NCI-H2196 (cell line): ENCODE results near the gene BMPR1A.

Experiments used
- DNase-seq: peaks from one replicate; lab custom pipeline; 2025; ENCODE audit not compliant: unreplicated experiment; lab: John Stamatoyannopoulos, UW

BMPR1A gene

GRCh38 chr10:86799188-86799845 lies 42.9 kb downstream of the BMPR1A start:
- DNase-seq, result no peak

- DNase-seq, result no peak
Observed at GRCh38 chr10:86801995-86802394, 45.6 kb downstream of the BMPR1A start.

GRCh38 chr10:86802473-86803108 lies 46.2 kb downstream of the BMPR1A start:
- no peak for DNase-seq

DNA sequence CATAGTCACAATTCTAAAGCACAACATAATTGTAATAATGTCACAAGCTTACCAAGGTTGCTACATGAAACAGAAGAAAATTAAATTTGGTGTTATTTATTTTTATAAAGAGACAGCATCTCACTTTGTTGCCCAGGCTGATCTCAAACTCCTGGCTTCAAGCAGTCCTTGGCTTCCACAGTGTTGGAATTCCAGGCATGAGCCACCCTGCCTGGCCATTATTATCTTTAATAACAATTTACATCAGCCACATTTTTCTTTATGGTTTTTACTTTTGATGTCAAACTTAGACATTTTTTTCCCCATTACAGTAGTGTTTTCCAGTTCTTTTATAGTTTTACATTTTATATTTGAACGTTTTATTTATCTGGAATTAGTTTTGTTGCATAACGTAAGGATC lies 46.7 kb downstream of the BMPR1A start:
- no peak for DNase-seq

- no peak for DNase-seq
Observed at GRCh38 chr10:86804805-86805204, 48.4 kb downstream of the BMPR1A start.

- no peak for DNase-seq
Observed at GRCh38 chr10:86813101-86813500, 56.7 kb downstream of the BMPR1A start.

DNA sequence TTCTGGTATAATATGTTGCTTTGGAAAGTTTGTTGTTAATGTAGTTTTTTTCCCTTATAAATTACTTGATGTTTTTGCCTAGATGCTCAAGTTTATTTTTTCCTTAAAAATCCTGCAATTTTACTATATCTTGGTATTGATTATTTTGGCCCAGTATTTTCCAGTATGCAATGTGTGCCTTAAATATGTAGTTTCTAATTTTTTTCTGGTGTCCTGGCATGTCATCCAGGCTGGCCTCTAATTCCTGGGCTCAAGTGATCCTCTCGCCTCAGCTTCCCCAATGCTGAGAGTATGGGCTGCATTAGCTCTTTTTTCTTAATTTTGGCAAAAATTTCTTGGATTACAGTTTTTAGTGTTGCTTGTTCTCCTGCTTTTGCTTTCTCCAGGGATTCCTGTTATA lies 57.6 kb downstream of the BMPR1A start:
- no peak for DNase-seq

GRCh38 chr10:86815035-86815617 lies 58.7 kb downstream of the BMPR1A start:
- DNase-seq, result no peak

GRCh38 chr10:86815640-86816039 lies 59.2 kb downstream of the BMPR1A start:
- no peak for DNase-seq

GRCh38 chr10:86817246-86817645 lies 60.8 kb downstream of the BMPR1A start:
- no peak for DNase-seq

DNA sequence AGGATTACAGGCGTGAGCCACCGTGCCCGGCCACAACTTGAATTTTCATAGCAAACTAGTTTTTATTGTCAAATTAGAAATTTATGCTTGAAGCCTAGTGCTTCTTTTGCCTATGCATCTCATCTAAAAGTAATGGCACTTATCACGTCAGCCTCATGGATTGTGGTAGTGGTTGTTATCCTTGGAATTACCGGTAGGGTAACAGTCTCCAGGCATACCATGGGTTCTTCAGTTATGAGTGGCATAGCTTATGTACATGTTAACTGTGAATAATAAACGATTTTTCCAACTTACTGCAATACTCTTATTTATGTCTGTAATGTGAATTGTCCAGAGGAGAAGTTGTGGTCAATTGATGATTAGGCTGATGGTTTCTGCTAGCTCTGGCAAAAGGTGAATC lies 63.1 kb downstream of the BMPR1A start:
- DNase-seq, result no peak

DNA sequence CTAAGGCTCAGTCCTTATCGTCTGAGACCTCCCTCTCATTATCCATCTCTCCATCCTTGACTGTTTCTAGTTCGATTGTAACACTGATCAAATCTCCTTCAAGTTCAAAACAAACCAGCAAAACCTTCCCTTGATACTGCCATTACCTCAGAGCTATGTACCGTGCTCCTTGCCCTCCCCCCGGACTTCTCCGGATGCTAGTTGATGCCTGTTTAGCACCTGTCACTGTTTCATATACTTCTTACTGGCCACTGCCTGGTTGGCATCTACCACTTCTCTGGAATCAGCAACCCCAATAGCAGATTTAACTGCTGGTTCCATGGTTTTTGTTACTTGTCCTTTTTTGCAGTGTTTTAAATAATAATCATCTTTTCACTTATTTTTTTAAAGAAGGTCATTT lies 64.1 kb downstream of the BMPR1A start:
- no peak for DNase-seq

GRCh38 chr10:86821388-86821999 lies 65.1 kb downstream of the BMPR1A start:
- no peak for DNase-seq

- no peak for DNase-seq
Observed at GRCh38 chr10:86823565-86823964, 67.1 kb downstream of the BMPR1A start.

DNA sequence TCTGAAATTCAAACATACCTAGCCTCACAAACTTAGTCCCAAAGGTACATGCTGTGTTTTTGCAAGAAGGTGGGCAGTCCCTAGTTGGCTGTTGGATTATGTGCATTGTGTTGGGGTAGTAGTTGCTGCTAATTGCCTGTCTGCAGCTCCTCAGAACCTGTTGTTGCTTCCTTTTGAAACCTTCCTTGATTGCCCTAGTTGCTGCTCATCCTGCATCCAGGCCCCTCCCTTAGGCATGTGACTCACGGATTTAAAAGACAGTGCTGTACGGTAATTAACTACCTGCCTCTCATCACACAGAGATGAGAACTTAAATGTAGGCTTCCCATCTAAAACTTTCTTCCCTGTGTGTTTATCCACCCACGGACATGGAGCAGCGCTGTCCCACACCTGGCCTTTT lies 67.7 kb downstream of the BMPR1A start:
- DNase-seq, result no peak

- DNase-seq, result no peak
Observed at GRCh38 chr10:86825366-86825765, 68.9 kb downstream of the BMPR1A start.

DNA sequence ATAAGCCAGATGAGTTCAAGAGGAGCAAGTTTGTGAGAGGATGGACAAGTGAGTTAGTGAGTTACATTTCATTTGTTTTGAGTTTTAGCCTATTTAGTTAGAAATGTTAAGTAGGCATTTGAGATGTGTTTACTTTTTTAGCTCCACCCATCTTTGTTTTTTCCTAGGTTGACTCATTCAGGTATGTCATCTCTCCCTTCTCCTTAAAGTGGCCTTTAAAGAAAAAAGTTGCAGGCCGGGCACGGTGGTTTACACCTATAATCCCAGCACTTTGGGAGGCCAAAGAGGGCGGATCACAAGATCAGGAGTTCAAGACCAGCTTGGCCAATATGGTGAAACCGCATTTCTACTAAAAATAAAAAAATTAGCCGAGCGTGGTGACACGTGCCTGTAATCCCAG lies 71.2 kb downstream of the BMPR1A start:
- no peak for DNase-seq

GRCh38 chr10:86828145-86828544 lies 71.7 kb downstream of the BMPR1A start:
- no peak for DNase-seq

DNA sequence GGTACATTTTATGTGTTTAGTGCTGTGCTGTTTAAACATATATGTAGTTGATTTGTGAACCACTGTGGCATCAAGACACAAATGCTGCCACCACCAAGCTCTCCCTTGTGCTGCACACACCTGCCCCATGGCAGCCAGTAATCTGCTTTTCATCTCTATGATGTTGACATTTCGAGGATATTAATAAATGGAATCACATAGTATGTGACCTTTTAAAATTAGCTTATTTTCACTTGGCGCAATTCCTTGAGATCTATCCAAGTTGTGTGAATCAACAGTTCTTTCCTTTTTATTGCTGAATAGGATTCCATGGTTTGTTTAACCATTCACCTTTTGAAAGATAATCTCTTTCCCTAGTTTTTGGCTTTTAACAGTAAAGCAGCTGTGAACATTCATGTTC lies 73.1 kb downstream of the BMPR1A start:
- DNase-seq, result peak; percentile 6

- DNase-seq, result peak; percentile 2
Observed at GRCh38 chr10:86830043-86830591, 73.7 kb downstream of the BMPR1A start.

DNA sequence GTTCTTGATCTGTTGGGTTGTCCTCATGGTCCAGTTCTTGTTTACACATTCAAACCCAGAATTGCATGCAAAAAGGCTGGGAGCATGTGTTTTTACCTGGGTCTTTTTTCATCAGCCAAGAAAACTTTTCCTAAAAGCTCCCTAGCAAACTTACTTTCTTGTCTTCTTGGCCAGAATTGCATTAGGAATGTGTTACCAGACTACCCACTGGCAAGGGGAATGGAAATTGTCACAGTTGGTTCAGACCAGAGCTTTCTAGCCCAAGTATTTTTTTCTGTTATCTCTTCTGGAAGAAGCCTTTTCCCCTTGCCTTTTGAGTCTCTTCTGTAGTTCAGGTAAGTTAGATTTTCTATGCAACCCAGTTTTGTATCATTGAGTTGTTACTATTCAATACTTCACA lies 77.5 kb downstream of the BMPR1A start:
- no peak for DNase-seq

- DNase-seq, result no peak
Observed at GRCh38 chr10:86836044-86836443, 79.6 kb downstream of the BMPR1A start.
